GM21619 (cell line): ENCODE results near the gene LITAFD.

ENCODE experiments used
- ATAC-seq: cut with Tn5 transposase; IDR thresholded peaks from one replicate; pipeline ENCODE4 v1.9.1; 2021; ENCODE audit not compliant: unreplicated experiment

LITAFD gene

GRCh38 chr16:8919089-8919933 lies 37.2 kb downstream of the LITAFD start:
- ATAC-seq, result no peak

GRCh38 chr16:8919934-8920462 lies 37.8 kb downstream of the LITAFD start:
- no peak for ATAC-seq

- no peak for ATAC-seq
Measured at GRCh38 chr16:8920645-8921346, 38.6 kb downstream of the LITAFD start.

- no peak for ATAC-seq
Measured at GRCh38 chr16:8921347-8921984, 39.3 kb downstream of the LITAFD start.

GRCh38 chr16:8923199-8923598 lies 41.0 kb downstream of the LITAFD start:
- no peak for ATAC-seq

- no peak for ATAC-seq
Measured at GRCh38 chr16:8924214-8924613, 42.1 kb downstream of the LITAFD start.

- ATAC-seq, result no peak
Measured at GRCh38 chr16:8925455-8925854, 43.3 kb downstream of the LITAFD start.

- no peak for ATAC-seq
Measured at GRCh38 chr16:8926827-8927226, 44.7 kb downstream of the LITAFD start.

- no peak for ATAC-seq
Measured at GRCh38 chr16:8928467-8928957, 46.4 kb downstream of the LITAFD start.

- ATAC-seq, result peak; percentile 55
Measured at GRCh38 chr16:8929086-8929748, 47.1 kb downstream of the LITAFD start.

GRCh38 chr16:8931859-8932258 lies 49.7 kb downstream of the LITAFD start:
- ATAC-seq, result no peak

- ATAC-seq, result no peak
Measured at GRCh38 chr16:8934601-8935000, 52.5 kb downstream of the LITAFD start.
